Activated CD8-positive, alpha-beta memory T cell treated with anti-CD3 and anti-CD28 coated beads, Interleukin-2, amount 50 U/mL, for 24 hours (primary cell): ENCODE results near the gene ACTA1.
"Not testable (repeated sequence)": the region's sequence is repeated elsewhere in the genome, so short reads cannot be mapped to it uniquely, and the experiment has no call there.

Experiments
- DNase-seq: peaks from one replicate; pipeline ENCODE4 v3.0.0-alpha.2; 2020; ENCODE audit errors: extremely low read depth

Gene ACTA1

DNA sequence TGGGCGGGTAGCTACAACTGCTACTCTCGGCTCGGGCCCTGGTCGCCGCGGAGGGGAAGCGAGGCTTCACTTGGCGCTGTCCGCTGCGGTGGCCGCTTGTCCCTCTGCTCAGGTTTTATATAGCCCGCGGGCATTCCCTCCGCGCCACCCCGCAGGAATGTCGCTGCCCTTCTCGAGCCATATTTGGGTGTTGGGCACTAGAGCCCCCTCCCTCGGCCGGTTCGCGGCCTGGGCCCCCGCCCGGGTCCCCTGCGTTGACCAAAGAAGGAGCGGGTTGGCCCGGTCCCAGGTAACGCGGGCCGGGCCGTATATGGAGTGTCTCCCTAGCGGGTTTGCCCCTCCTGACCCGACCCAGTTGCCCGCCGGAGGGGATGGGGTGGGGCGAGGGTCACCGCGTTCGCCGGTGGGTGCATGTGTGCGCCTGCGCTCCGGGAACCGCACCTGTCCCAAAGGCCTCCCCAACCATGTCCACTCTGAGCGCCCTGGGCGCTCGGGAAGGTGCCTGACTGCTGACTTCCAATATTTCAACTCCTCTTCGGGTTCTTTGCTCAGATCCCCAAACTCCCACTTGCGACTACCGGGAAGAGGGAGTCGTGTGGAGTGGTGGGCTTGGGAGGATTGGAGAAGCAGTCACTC lies at the start of gene ACTA1:
Gene ACTA1, minus strand, starts transcription at position 90 of the 636 bp plus-strand sequence. CDS start 979 bp downstream, outside the sequence.
- DNase-seq, result no peak

DNA sequence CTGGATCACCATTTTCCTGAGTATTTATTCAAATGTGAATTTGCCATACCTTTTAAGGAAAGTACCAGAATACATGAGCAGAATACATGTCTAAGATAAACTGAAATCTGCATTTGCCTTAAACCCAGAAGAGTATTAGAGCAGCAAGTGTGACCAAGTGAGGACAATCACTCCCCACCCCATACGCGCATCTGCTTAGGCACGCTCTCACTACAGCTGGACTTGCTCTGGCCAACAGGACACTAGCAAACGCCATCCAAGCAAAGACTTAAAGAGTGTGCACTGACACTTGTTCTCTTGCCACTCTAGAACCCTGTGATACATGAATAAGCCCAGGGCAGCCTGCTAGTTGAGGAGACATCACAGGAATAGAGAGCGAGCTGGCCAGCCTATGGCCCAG lies 48.6 kb upstream of the ACTA1 start:
- DNase-seq, result no peak

DNA sequence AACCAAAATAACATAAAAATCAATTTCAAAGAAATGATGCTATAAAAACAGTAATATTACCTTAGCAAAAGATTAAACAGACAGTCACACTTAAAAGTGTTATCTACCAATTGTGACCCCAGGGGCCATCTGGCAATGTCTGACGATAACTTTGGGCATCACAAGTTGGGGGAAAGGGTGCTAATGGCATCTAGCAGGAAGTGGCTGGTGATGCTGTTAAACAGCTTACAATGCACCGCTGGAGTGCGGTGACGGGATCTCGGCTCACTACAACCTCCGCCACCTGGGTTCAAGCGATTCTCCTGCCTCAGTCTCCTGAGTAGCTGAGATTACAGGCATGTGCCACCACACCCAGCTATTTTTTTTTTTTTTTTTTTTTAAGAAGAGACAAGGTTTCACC lies 46.6 kb upstream of the ACTA1 start:
- DNase-seq, result no peak

DNA sequence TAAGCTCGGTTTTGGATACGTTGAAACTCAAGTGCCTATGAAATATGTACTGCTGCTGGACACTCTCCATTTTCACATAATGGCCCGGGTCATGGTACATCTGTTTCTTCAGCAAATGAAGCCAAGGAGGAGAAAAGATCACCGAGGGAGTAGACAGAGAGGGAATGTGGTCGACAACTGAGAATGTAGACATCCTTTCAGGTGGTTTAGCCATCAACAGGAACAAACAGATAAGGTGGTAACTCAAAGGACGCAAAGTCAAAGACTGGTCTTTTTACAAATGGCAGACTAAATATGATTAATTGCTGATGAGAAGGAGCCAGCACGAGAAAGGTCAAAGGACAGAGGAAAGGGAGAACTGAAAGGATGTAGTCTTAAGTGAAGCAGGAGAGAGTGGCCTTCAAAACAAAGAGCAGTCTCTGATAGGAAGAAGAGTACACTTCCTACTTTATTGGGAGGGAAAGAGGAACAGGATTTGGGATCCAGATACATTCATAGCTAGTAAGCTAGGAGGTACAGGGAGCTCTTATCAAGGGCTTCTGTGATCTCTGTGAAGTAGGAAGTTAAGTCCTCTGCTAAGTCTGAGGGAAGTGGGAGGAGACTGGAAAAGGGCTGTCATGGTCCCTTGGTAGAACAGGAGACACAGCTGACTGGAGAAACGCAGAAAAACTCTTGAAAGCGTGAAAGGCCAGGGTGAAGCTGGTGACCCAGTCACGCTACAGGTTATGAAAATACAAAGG lies 45.9 kb upstream of the ACTA1 start:
- DNase-seq, result no peak

DNA sequence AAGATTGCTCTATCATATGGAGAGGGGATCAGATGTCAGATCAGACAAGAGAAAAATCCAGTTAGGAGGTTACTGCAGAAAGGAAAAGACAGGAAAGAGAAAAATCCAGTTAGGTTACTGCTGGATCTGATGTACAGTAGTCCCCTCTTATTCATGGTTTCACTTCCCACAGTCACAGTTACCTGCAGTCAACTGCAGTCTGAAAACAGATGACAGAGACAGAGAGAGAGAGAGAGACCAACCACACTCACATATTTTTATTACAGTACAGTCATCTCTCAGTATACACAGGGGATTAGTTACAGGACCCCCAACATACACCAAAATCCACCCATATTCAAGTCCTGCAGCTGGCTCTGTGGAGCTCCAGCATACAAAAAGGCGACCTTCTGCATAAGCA lies 45.0 kb upstream of the ACTA1 start:
- no peak for DNase-seq

DNA sequence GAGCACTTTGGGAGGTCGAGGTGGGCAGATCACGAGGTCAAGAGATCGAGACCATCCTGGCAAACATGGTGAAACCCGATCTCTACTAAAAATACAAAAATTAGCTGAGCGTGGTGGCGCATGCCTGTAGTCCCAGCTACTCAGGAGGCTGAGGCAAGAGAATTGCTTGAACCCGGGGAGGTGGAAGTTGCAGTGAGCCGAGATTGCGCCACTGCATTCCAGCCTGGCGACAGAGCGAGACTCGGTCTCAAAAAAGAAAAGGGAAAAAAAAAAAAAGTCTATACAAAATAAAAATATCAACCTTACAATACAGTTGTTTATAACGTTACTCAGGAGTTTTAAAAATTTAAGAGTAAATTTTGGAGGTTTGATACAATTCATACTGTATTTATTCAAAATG lies 42.0 kb upstream of the ACTA1 start:
- DNase-seq, result not testable (repeated sequence)

DNA sequence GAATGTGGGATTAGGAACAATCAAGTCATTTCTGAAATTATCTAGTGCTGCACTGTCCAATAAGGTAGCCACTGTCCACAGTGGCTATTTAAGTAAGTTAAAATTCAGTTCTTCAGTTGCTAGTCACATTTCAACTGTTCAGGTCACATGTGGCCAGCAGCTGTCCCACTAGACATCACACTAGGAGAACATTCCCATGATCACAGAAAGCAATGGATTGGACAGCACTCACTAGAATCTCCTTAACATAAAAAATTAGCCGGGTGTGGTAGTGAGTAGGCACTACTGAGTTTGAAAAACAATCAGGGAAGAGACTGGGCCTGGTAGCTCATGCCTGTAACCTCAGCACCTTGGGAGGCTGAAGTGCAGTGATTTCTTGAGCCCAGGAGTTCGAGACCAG lies 40.6 kb upstream of the ACTA1 start:
- DNase-seq, result no peak

DNA sequence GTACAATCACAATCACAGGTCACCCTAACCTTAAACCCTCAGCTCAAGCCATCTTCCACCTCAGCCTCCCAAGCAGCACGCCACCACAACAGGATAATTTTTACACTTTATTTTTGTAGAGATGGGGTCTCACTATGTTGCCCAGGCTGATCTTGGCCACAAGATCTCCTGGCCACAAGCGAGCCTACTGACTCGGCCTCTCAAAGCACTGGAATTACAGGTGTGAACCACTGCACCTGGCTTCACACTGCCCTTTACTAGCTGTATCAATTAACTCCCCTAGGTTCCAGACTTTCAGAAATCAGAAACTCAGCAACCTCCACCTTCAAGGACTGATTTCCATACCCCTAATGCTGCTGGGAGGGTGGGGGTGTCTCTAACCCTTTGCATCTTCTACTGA lies 37.3 kb upstream of the ACTA1 start:
- DNase-seq, result no peak

DNA sequence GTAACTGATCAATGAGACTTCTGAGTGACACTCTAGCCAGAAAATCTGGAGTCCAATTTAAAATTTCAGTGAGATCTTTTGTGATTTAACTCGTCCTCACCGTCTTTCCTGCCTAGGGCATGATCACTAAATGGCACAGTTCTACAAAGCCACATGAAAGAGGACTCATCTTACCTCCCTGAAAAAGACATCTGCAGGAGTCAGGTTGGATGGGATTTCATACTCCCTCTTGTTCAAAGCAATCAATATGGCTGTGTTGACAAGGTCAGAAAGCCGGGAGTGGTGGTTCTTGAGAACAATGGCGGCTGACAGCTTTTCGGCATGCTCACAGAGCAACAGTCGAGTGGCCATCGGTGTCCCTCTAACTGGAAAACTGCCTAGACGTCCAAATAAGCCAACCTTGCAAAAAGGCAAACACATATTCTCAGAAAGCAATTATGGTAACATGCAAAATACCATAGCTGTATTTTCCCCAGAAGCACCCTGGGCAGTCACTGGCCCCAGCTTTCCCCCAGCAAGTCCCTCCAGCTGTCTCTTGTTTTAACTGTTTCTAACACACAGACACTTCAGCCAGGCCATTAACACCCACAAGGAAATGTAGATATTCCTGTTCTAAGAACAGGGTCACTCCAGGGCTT lies 36.6 kb upstream of the ACTA1 start:
- DNase-seq, result no peak

DNA sequence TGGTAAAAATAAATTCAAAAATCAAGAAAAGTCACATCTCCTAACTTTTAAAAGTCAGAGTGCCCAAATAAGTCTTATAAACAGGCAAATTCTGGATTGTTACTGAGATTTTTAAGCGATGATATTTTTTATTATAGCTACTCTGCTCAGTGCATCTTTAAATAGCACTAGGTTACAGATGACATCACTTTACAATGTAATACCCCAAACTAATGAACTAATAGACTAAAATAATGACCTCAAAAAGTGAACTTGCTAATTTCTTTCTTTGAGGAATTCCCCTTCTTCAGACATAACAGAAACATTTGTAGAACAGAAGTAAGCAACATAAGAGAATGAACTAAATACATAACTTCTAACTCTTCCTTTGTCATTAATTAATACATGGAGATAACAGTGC lies 33.0 kb upstream of the ACTA1 start:
- no peak for DNase-seq

DNA sequence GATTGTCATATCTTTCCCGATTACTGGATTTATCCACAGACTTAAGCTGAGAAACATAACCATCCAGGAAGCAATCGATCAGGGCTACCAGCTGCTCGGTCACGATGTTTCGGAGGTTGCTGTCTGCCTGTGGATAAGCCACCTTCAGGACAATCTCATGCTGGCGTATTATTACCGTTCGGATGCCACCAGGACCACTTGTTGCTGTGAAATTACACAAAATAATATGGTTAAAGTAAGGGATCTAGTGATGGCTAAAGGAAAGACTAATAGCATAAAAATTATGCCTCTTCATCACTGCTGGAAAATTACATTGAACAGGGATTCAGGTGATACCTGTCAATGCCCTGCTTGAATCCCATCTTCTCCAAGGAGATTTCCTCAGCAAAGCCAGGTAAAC lies 30.8 kb upstream of the ACTA1 start:
- no peak for DNase-seq

DNA sequence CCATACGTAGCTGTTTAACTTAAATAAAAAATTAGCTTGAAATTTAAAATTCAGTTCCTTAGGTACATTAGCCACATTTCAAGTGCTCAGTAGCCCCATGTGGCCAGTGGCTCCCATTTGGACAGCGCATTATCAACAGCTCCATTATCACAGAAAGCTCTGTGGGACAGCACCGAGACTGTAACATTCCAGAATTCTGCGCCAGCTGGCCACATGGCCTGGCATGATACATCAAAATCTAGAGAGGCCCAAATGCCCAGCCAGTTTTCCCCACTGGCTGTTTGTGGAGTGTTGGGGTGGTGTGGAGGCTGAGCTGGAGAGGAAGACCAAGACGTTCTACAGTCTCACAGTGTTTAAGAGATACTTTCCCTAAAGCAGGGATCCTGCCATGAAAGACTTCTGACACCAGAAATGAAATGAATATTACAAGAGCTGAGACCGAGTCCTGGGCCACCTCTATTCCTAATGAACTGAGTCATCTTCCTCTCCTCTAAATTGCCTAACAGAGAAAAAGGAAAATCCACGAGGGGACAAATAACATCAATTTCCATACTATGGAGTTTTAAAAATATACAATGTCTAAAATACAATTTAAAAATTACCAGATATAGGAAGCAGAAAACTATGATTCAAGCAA lies 27.3 kb upstream of the ACTA1 start:
- DNase-seq, result no peak

DNA sequence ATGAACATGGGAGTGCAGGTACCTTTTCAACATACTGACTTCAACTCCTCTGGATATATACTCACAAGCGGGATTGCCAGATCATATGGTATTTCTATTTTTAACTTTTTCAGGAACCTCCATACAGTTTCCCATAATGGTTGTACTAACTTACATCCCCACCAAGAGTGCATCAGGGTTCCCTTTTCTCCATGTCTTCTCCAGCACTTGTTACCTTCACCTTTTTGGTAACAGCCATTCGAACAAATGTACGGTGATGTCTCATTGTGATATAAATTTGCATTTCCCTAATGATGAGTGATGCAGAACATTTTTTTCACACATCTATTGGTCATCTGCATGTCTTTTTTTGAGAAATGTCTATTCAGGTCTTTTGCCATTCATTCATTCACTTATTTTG lies 25.9 kb upstream of the ACTA1 start:
- DNase-seq, result no peak

DNA sequence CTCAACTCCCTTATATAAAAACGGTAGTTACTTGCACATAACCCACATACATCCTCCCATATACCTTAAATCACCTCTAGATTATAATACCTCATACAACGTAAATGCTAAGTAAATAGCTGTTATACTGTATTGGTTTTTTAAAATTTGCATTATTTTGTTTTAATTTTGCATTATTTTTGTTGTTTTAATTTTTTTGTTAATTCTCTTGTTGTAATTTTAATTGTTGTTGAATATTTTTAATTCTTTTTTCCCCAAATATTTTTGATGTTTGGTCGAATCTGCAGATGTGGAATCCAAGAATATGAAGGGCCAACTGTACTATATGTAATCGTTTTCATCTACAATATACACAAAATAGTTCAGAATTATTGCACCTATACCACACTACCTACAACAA lies 23.5 kb upstream of the ACTA1 start:
- no peak for DNase-seq

DNA sequence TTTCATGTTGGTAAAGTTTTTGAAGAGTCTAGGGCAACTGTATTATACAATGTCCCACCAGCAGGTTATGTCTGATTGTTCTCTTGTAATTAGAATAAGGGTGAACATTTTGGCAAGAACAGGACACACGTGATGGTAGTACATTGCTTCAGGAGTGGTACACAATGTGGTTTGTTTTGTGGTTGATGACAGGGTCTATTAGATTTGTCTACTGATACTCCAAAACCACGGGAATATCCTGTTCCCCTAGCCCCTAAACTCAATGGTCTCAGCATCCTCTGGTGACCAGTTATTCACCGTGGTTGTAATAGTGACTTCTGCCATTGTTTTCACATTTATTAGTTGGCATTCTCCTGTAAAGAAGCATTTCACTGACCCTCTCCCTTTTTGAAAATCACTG lies 22.1 kb upstream of the ACTA1 start:
- DNase-seq, result no peak

DNA sequence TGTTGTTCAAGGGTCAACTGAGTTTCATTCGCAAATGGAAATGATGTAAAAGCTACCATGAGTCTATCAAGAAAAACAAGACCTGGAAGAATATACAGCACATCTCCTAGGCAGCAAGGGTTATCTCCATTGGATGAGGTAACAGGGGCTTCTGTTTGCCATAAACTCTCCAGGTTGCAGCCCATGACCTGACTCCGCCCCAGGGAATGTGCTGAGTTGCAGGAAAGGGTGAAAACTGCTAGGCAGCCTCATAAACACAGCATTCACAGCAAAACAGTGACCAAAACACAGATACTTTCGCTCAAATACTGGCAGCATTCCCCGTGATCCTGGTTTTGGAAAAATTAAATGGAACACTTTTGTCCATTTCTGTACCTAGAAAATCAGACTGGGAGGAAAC lies 20.2 kb upstream of the ACTA1 start:
- no peak for DNase-seq

DNA sequence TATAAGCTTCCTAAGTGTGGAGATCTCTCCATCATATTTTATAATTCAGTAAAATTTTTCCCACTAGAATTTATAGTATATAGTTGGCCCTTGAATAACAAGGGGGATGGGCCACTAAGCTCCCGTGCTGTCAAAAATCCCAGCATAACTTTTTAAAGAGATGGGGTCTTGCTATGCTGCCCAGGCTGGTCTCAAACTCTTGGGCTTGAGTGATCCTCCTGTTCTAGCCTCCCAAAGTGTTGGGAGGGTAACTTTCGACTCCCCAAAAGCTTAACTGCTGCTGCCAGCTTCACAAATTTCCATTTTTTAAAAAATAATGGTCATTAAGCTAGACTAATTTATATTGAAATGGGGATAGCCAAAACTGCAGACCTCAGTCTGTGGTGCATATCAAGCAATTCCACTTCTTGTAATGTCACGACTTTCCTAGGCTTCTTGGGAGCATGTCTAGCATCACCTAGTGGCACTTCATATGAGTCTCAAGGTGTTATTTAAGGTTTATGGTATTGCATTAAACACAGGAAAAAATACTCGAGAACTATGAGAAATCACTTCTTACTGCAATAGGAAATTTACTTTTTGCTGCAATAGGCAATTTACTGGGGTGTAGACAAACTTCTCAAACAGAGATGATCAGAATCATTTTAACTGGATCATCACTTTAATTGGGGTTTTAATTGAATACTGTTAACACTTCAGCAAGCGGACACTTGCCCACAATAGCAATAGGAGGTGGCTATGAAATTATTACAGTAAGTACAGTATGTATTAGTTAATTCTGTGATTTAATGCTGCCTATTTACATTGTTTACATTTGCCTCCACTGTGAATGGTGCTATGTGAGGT lies 19.3 kb upstream of the ACTA1 start:
- no peak for DNase-seq

DNA sequence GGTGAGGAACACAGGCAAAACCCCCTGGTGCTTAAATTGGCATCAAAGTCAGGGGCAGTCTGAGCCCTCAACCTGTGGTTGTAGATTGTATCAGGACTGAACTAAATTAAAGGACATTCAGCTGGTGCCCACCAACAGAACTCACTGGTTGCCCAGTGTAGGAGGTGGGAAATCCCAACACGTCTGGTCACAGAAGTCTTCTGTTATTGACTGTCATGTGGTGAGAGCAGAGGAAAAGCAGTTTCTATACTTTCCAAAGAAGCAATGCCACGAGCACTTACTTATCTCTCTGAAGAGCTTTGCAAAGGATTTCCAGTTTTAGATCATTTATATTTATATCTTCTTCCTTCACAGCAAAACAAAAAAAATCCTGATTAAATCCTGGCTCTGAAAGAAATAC lies 15.0 kb upstream of the ACTA1 start:
- no peak for DNase-seq

DNA sequence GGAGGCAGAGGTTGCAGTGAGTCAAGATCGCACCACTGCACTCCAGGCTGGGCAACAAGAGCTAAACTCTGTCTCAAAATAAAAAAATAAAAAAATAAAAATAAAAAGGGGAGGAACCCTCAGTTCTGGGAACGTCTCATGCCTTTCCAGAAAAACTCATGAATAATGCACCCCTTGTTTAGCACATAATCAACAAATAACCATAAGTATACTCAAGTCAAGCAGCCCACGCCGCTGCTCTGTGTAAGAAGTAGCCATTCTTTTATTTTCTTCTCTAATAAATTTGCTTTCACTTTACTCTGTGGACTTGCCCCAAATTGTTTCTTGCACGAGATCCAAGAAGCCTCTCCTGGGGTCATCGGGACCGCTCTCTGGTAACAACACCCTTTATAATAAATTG lies 14.5 kb upstream of the ACTA1 start:
- DNase-seq, result no peak

DNA sequence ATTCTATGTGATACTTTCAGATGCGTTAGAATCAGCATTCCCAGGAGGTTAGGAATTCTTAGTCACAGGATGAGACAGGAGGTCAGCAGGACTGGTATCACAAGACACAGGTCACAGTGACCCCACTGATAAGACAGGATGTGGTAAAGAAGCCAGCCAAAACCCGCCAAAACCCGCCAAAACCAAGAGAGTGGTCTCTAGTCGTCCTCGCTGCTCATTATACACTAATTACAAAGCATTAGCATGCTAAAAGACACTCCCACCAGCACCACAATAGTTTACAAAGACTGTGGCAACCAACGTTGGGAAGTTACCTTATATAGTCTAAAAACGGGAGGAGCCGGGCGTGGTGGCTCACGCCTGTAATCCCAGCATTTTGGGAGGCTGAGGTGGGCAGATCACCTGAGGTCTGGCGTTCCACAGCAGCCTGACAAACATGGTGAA lies 13.9 kb upstream of the ACTA1 start:
- no peak for DNase-seq

DNA sequence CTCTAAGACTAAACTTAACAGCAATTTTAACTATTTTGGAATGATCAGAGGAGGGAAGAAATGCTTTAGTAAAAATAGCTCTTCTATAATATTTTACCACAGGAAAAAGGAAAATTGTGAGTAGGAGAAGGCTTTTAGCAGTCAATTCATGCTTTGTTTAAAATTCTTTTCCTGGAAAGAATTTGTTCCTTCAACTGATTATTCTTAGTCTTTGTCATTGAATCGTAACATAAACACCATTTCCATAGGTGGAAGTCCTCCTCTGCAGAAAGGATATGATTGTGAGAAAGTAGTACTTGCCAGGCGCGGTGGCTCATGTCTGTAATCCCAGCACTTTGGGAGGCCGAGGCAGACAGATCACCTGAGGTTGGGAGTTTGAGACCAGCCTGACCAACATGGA lies 11.9 kb upstream of the ACTA1 start:
- no peak for DNase-seq
